ENCODE data around the gene GOLGA6L10.
"Not testable (repeated sequence)": the region's sequence is repeated elsewhere in the genome, so short reads cannot be mapped to it uniquely, and the experiment has no call there.

GRCh38 chr15:82338053-82338452 is 11.2 kb downstream of the GOLGA6L10 start:
- not testable (repeated sequence) for TF ChIP-seq CTCF, POLR2A (IDR thresholded peaks at IDR 0.05)
